ENCODE measurements around the gene FOLR2. TPM values are rescaled to one million over a fixed set of nuclear protein-coding genes. Genes with fewer than 3 reads are reported as not detected.

The FOLR2 gene
- polyA plus RNA-seq, 3 donors: 7.9 to 14.7 (median 10.1) TPM

DNA sequence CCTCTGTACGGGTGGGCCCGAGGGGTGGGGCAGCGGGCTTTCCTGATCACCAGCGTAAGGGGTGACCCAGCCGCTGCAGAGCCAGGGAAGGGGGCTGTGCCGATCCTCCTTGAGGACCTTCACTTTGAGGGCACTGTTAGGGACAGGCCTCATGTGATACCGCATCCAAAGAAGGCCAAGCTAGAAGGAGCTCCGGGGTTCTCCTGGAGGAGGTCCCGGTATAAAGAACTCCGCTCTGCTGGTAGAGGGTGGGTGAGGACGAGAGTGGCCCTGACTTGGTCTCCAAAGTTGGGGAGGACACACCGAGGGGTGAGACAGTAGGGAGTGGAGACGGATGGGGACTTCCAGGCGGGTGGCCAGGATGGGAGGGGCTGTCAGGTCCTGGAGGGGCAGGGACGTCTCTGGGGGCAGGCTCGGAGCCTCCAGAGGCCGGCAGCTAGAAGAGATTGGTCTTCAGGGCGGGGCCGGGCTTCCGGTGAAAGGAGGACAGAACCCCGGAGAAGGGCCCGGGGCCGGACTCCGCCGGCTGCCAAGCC lies 22.8 kb downstream of the FOLR2 start:
- DNase-seq: no peak

DNA sequence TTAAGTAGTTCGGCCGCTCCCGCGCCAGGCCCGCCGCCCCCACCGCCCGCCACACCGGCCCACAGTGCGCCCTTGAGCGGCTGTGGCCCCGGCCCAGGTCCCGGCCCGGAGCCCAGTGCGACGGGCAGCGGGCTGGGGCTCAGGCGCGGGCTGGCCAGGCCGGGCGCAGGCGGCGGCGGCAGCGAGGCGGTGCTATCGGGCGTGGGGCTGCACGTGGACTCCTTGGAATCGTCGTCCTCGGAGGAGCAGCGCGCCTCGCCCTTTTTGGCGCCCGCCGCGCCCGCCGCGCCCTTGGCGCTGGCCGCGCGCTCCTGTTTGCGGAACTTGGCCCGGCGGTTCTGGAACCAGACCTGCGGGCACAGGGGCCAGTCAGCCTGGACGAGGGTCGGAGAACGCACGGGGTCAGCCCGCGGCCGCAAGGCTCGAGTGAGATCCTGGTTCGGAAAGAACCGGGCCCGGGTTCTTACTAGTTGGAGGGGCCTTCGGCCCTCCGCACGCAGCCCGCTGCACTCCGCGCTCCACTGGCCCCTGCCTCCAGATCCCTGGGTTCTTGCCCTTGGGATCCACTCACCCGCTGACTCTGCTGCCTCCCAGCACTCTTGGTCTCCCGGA lies 23.4 kb downstream of the FOLR2 start:
- no peak for DNase-seq

GRCh38 chr11:72240461-72241290 lies 24.1 kb downstream of the FOLR2 start:
- DNase-seq: no peak

GRCh38 chr11:72241291-72241781 lies 24.7 kb downstream of the FOLR2 start:
- no peak for DNase-seq

- no peak for DNase-seq
Measured at GRCh38 chr11:72242141-72242540, 25.5 kb downstream of the FOLR2 start.

DNA sequence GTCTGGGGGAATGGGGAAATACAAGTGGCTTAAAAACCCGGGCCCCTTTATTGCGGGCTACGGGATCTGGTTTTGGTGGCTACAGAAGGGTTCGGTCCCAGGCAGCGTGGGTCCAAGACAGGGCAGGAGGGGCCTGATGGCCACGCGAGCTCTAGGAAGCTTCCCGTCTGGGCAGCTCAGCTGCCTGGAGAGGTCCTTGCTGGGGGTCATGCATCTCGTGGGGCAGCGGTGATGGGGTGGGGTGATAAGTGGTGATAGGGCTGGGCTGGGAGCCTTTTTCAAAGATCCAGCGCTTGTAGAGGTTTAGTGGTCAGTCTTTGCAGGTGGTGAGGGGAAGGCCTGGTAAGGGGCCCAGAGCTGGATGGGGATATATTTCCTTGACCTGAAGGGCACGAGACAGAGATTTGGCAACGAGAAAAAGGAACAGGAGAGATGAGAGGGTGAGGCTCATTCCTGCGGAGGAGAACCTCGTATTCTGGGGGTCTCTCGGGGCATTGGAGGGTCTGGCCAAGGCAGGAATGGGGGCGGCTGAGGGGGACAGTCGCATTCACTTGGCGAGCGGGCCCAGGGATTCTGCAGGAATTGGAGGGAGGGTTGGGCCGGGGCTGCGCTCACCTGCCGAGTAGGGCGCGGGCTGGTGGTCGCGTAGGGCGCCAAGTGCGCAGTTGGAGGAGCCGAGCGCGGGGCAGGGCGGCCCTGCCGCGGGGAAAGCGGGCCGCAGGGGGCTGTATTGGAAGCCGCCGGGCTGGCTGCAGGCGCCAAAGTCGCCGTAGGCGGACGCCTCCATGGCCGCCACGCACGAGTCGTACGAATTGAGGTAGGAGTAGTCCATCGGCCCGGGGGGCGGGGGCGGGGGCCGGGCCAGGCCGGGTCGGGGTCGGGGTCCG lies 26.8 kb downstream of the FOLR2 start:
- no peak for DNase-seq

- DNase-seq: no peak
Measured at GRCh38 chr11:72244060-72244360, 27.4 kb downstream of the FOLR2 start, which contains the start of gene PHOX2A. TSS of gene PHOX2A (minus strand) at chr11:72244176. CDS start at chr11:72244004, 172 bp downstream.

DNA sequence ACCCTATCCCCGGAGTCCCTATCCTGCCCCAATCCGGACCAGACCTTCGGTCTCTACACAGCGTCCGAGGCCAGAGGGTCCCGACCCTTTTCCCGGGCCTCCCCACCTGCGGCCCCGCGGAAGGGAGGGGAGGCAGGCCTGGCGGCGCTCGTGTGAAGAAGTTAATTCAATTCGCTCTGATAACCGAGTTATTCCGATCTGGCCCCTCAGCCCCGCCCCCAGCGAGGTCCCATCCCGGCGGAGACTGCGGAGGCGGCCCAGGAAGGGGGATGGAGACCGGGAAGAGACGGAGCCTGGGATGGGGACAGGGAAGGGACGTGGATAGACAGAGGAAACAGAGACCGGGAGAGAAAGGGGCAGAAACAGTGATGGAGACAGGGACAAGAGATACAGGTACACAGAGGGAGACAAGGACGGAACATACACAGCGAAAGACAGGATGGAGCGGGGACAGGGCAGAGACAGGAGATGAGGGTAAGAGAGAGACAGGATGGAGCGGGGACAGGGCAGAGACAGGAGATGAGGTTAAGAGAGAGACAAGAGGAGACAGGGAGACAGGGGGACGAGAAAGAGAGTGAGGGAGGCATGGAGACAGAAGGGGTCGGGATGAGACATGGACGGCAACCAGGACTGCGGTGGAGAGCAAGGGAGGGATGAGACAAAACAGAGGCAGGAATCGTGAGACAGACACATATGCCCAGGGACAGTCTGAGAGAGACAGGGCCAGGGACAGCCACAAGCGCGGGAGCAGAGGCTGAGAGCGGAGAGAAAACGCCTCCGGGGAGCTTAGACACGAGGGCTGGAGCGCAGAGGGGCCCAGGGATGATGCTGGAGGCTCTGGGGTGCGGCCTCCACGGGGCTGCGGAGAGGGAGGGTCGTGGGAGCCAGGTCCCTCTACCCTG lies 28.0 kb downstream of the FOLR2 start:
- no peak for DNase-seq

- no peak for DNase-seq
Measured at GRCh38 chr11:72245263-72245816, 28.7 kb downstream of the FOLR2 start.

GRCh38 chr11:72247584-72247983 lies 31.0 kb downstream of the FOLR2 start:
- no peak for DNase-seq

- DNase-seq: no peak
Measured at GRCh38 chr11:72249961-72250360, 33.4 kb downstream of the FOLR2 start.

- no peak for DNase-seq
Measured at GRCh38 chr11:72250661-72251464, 34.3 kb downstream of the FOLR2 start.

DNA sequence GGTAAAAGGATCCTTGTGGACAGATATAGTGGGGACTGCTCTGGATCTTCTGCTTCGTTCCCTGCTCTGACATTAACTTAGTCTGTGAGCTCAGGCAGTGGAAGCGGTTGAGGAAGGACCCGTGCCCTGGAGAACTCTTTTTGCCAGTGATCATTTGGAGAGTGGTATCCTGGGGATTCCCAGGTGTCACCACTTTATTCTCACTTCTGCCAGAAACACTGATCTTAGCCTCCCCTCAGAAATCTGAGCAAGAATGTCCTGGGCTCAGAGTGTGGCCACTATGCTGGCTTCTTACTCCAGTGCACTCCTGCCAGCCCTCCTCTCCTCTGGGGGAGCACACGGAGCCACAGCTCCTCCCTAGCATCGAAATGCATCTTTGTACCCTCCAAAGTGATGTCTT lies 35.0 kb downstream of the FOLR2 start:
- no peak for DNase-seq

DNA sequence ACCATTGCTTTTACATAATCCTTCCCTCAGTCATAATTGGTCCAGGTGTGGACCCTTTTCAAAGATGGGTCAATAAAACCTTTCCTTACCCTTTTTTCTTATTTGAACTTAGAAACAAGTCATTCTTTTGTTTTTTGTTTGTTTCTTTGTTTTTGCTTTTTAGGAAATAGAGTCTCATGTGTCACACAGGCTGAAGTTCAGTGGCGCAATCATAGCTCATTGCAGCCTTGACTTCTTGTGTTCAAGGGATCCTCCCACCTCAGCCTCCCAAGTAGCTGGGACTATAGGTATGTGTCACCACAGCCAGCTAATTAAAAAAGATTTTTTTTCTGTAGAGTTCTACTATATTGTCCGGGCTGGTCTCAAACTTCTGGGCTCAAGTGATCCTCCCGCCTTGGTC lies 36.8 kb downstream of the FOLR2 start:
- DNase-seq: no peak

GRCh38 chr11:72254299-72254993 lies 37.9 kb downstream of the FOLR2 start:
- no peak for DNase-seq

DNA sequence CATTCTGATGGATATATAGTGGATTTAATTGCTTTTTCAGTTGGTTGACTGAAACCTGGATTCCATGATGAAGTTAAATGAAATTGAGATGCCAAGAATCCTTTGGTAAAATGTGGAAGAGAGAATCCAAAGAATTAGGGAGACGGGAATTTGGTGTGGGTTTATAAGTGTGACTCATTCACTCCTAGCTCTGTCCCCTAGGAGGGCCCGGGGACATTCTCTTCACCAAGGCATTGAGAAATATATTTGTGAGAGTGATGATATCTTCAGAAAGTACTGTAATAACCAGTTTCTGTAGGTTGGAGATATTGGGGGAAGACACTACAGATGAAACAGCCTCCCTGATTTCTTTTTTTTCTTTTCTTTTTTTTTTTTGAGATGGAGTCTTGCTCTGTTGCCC lies 41.0 kb downstream of the FOLR2 start:
- no peak for DNase-seq

DNA sequence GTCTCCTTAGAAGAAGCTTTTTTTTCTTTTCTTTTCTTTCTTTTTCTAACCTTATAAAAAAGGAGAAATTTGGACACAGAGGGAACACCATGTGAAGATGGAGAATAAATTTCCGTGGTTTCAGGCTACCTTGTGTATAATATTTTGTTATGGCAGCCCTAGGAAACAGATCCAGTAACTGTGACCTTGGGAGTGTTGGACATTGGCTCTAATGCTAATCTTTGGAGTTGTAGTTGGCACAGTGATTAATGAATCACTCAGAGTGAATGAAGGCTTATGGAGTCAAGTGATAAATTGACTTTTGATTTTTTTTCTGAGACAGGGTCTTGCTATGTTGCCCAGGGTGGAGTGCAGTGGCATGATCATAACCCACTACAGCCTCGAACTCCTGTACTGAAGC lies 42.9 kb downstream of the FOLR2 start:
- DNase-seq: no peak

- DNase-seq: no peak
Measured at GRCh38 chr11:72260574-72260973, 44.0 kb downstream of the FOLR2 start.

DNA sequence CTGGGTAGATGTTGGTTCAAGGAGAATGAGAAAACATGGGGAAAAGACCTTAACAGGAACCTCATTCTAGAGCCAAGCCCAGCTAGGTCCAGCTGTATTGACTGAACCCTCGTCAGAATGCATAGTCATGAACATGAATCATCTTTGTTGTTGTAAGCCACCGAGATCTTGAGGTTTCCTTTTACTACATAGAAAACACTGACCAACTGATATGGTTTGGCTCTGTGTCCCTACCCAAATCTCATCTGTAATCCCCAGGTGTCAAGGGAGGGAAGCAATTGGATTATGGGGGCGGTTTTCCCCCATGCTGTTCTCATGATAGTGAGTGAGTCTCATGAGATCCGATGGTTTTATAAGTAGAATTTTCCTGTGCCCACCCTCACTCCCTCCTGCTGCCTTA lies 46.8 kb downstream of the FOLR2 start:
- no peak for DNase-seq
